ENCODE measurements around the gene CDH4. TPM values are rescaled to one million over a fixed set of nuclear protein-coding genes. Genes with fewer than 3 reads are reported as not detected.

Gene CDH4
- total RNA-seq, 1 experiment from 2014 or later, result not detected

DNA sequence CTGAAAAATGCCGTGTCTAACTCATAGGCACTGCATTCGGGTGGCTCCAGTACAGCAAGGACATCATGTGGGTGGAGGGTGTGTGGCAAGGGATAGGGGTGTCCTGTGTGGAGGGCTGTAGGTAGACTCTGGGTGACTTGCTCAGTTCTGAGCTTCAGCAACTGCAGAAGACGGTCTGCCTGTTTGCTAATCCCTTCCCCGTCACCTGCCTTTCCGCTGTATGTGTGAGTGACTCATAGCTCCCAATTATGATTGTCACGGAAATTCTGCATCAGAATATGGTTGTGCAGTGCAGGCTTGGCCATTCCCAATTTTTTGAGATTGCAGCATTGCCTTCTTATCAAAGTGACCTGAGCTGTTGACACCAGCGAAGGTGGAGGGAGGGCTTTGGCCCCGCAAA, 174.3 kb downstream of the CDH4 start:
- no peaks in the 10 kb centered on the region; the same call in 1 of the 2 replicates for H3K27me3 ChIP-seq (replicated peaks; ENCODE audit: control insufficient read depth, insufficient read depth, low read length)
- BruUV-seq (replicated peaks), result no TSS peak

DNA sequence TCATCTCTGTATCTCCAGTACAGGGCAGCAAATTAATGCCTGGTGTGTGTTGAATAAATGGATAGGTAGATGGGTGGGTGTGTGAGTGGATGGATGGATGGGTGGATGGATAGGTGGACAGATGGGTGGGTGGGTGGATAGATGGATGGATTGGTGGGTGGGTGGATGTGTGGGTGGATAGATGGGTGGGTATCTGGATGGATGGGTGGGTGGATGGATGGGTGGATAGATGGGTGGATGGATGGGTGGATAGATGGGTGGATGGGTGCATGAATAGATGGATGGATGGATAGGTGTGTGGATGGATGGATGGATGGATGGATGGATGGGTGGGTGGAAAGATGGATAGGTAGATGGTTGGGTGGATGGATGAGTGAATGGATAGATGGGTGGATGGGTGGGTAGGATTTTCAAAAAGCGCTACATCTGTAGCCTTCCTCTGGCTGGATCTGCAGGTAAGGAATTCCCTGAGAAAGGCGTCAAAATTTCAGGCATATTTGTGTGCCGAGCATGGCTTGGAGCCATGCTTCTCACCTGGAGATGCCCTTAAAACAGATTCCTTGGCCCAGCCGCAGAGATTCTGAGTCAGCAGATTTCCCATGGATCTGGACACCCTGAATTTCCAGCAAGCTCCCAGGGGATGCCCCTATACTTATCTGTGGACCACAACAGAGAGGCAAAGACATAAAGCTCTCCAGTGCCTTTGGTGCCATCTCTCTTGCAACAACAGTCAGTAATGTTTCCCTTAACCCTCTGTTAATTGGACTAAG, 177.6 kb downstream of the CDH4 start:
- H3K4me3 Mint-ChIP-seq (ENCODE audit: unreplicated experiment), result no peak overlapping the region
- Histone ChIP-seq H3K36me3 (ENCODE audit: control insufficient read depth, insufficient read depth, low read length) (no peaks in the 10 kb centered on the region), H3K4me3 (ENCODE audit: low read depth, low read length) (no peak overlapping the region), H3K27me3 (replicated peaks; ENCODE audit: control insufficient read depth, insufficient read depth, low read length) (no peaks in the 10 kb centered on the region; the same call in 1 of the 2 replicates), H3K9me3 (peaks cover 8% of the 10 kb centered on the region; the same call in 1 of the 2 replicates), H3K4me1 (no peaks in the 10 kb centered on the region)
- no peak overlapping the region for H3K27ac Mint-ChIP-seq (ENCODE audit: unreplicated experiment)
- no peaks in the 10 kb centered on the region for H3K4me1 Mint-ChIP-seq (ENCODE audit: low read depth, unreplicated experiment)
- no peaks in the 10 kb centered on the region for H3K36me3 Mint-ChIP-seq (ENCODE audit: insufficient read depth, unreplicated experiment)
- TF ChIP-seq, protein P1, sequence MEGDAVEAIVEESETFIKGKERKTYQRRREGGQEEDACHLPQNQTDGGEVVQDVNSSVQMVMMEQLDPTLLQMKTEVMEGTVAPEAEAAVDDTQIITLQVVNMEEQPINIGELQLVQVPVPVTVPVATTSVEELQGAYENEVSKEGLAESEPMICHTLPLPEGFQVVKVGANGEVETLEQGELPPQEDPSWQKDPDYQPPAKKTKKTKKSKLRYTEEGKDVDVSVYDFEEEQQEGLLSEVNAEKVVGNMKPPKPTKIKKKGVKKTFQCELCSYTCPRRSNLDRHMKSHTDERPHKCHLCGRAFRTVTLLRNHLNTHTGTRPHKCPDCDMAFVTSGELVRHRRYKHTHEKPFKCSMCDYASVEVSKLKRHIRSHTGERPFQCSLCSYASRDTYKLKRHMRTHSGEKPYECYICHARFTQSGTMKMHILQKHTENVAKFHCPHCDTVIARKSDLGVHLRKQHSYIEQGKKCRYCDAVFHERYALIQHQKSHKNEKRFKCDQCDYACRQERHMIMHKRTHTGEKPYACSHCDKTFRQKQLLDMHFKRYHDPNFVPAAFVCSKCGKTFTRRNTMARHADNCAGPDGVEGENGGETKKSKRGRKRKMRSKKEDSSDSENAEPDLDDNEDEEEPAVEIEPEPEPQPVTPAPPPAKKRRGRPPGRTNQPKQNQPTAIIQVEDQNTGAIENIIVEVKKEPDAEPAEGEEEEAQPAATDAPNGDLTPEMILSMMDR (IDR thresholded peaks at IDR 0.05; ENCODE audit: insufficient read depth in 1 of 2, low read depth in 1 of 2, low read length in 1 of 2, severe bottlenecking in 1 of 2, unreplicated experiment in 1 of 2), result no peak
- H3K27me3 Mint-ChIP-seq (ENCODE audit: insufficient read depth, unreplicated experiment), result peaks cover 27% of the 10 kb centered on the region
- H3K9me3 Mint-ChIP-seq (ENCODE audit: unreplicated experiment), result no peaks in the 10 kb centered on the region
- DNase-seq, result no peak
- intact Hi-C loops (cut with micrococcal nuclease; ENCODE audit: unreplicated experiment), result no loop called here
- ChIA-PET POLR2A (no interaction called here), CTCF (no interaction called here)
- no TSS peak for BruUV-seq (replicated peaks)

More for the DNA sequence above, 174.3 kb downstream of the CDH4 start:
- no peak for DNase-seq
- no peaks in the 10 kb centered on the region for H3K36me3 Mint-ChIP-seq (ENCODE audit: insufficient read depth, unreplicated experiment)
- Histone ChIP-seq H3K4me1 (no peaks in the 10 kb centered on the region), H3K4me3 (ENCODE audit: low read depth, low read length) (no peak overlapping the region), H3K36me3 (ENCODE audit: control insufficient read depth, insufficient read depth, low read length) (no peaks in the 10 kb centered on the region), H3K9me3 (peaks cover 19% of the 10 kb centered on the region; the same call in 1 of the 2 replicates)
- H3K4me1 Mint-ChIP-seq (ENCODE audit: low read depth, unreplicated experiment), result no peaks in the 10 kb centered on the region
- H3K9me3 Mint-ChIP-seq (ENCODE audit: unreplicated experiment), result no peaks in the 10 kb centered on the region
- no peak overlapping the region for H3K4me3 Mint-ChIP-seq (ENCODE audit: unreplicated experiment)
- H3K27me3 Mint-ChIP-seq (ENCODE audit: insufficient read depth, unreplicated experiment), result peaks cover 18% of the 10 kb centered on the region
- H3K27ac Mint-ChIP-seq (ENCODE audit: unreplicated experiment), result no peak overlapping the region
- intact Hi-C loops (cut with micrococcal nuclease; ENCODE audit: unreplicated experiment), result no loop called here
- POLR2A ChIA-PET, result no interaction called here
- CTCF ChIA-PET, result no interaction called here
- TF ChIP-seq, protein P1 (IDR thresholded peaks at IDR 0.05; ENCODE audit: insufficient read depth in 1 of 2, low read depth in 1 of 2, low read length in 1 of 2, severe bottlenecking in 1 of 2, unreplicated experiment in 1 of 2), result no peak

DNA sequence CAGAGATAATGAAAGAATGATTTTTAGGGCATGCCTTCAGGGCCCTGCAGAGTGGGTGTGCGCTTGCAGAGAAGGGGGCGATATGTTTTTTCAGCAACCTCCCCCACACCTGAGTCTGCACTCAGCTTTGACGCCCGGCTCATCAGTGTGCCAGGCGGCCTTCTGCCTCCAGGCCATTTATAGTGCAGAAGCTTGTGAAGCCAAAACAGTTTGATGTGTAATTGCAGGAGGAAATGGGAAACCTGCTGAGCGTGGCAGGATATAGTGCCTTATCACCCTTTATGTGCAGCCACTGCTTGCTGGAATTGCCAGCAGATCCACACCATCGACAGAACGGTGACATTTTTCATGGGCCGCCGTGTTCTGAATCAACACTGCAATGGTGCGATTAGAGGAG, 178.2 kb downstream of the CDH4 start:
- Histone ChIP-seq H3K27me3 (replicated peaks; ENCODE audit: control insufficient read depth, insufficient read depth, low read length) (no peaks in the 10 kb centered on the region; the same call in 1 of the 2 replicates), H3K36me3 (ENCODE audit: control insufficient read depth, insufficient read depth, low read length) (no peaks in the 10 kb centered on the region), H3K9me3 (peaks cover 2% of the 10 kb centered on the region), H3K4me3 (ENCODE audit: low read depth, low read length) (no peak overlapping the region), H3K4me1 (0 out of 2 replicates have a peak, but pooled peaks cover 5% of the 10 kb centered on the region)
- H3K4me3 Mint-ChIP-seq (ENCODE audit: unreplicated experiment), result no peak overlapping the region
- intact Hi-C loops (cut with micrococcal nuclease; ENCODE audit: unreplicated experiment), result no loop called here
- no peak overlapping the region for H3K27ac Mint-ChIP-seq (ENCODE audit: unreplicated experiment)
- ChIA-PET POLR2A (no interaction called here), CTCF (no interaction called here)
- no TSS peak for BruUV-seq (replicated peaks)
- peaks cover 4% of the 10 kb centered on the region for H3K9me3 Mint-ChIP-seq (ENCODE audit: unreplicated experiment)
- no peaks in the 10 kb centered on the region for H3K36me3 Mint-ChIP-seq (ENCODE audit: insufficient read depth, unreplicated experiment)
- H3K27me3 Mint-ChIP-seq (ENCODE audit: insufficient read depth, unreplicated experiment), result peaks cover 27% of the 10 kb centered on the region
- H3K4me1 Mint-ChIP-seq (ENCODE audit: low read depth, unreplicated experiment), result peaks cover 4% of the 10 kb centered on the region
- DNase-seq, result peak in 1 of 2 experiments; percentile 22
- TF ChIP-seq, protein P1 (IDR thresholded peaks at IDR 0.05; ENCODE audit: insufficient read depth in 1 of 2, low read depth in 1 of 2, low read length in 1 of 2, severe bottlenecking in 1 of 2, unreplicated experiment in 1 of 2), result no peak
